Thyroid gland (tissue), 4 donors: ENCODE data around the gene YPEL3. TPM values are rescaled to one million over a fixed set of nuclear protein-coding genes. Genes with fewer than 3 reads are reported as not detected.
A peak's percentile ranks its signal among the peaks of the same experiment; 100 is the strongest.

Experiments used
- DNase-seq, 2 donors: peaks; one replicate each; pipeline ENCODE4 v3.0.0-alpha.2; 2019
- H3K27ac ChIP-seq, 3 donors: fragments of 200-600 bp; sonication (generic); 1 replicate in 2 of 3; 2 replicates in 1 of 3; pipeline ENCODE4 v1.5.1; 2016 to 2019; ENCODE audit warnings: mild to moderate bottlenecking in 1 of 3, moderate library complexity in 1 of 3
- H3K27me3 ChIP-seq: fragments of 200-600 bp; sonication (generic); one replicate; pipeline ENCODE4 v1.5.1; 2019
- H3K36me3 ChIP-seq, 2 donors: fragments of 200-600 bp; sonication (generic); one replicate each; pipeline ENCODE4 v1.5.1; 2016 to 2019
- H3K4me1 ChIP-seq, 2 donors: fragments of 200-600 bp; sonication (generic); one replicate each; pipeline ENCODE4 v1.5.1; 2017 to 2019
- H3K4me3 ChIP-seq, 3 donors: fragments of 200-600 bp; sonication (generic); replicated peaks in 1 of 3; 1 replicate in 2 of 3; 2 replicates in 1 of 3; pipeline ENCODE4 v1.5.1; 2016; ENCODE audit warnings: mild to moderate bottlenecking in 1 of 3
- H3K9me3 ChIP-seq: fragments of 200-600 bp; sonication (generic); one replicate; pipeline ENCODE4 v1.5.1; 2017
- CTCF ChIP-seq, 6 experiments: fragments of 200-600 bp in 3 of 6; fragments of 450-650 bp in 3 of 6; sonication (generic) in 3 of 6; IDR thresholded peaks; one replicate each; pipeline ENCODE4 v1.5.1; 2016 to 2019; ENCODE audit warnings: antibody characterized with exemption in 6 of 6, mild to moderate bottlenecking in 2 of 6, inconsistent platforms in 1 of 6, moderate library complexity in 1 of 6
- POLR2A ChIP-seq, 2 donors: fragments of 450-650 bp; IDR thresholded peaks; one replicate each; pipeline ENCODE4 v1.6.1; 2017; ENCODE audit warnings: antibody characterized with exemption in 2 of 2, mild to moderate bottlenecking in 2 of 2, moderate library complexity in 1 of 2
- WGBS, 2 donors: methylation state at CpG; one replicate each; pipeline ENCODE4 v1.1.5; 2017; 5-methylcytosine and 5-hydroxymethylcytosine counted together
- intact Hi-C: fragments of 100-400 bp; cut with DNase I; formaldehyde crosslinking; loops from one replicate; pipeline ENCODE4 v1.15.1; 2023
- total RNA-seq, 4 donors: library from RNA; depleted of rRNA; stranded (reverse); fragments of >200 nt; gene quantifications; one replicate each; pipeline ENCODE4 v1.2.3, GENCODE V29; 2016

Gene YPEL3
- total RNA-seq, 4 donors from 2014 or later, result 32.4 to 372 (median 68.0) TPM

GRCh38 chr16:30066761-30067583 lies 29.0 kb downstream of the YPEL3 start:
- Histone ChIP-seq H3K9me3 (no peaks in the 10 kb centered on the region), H3K36me3 (peaks cover 46 to 50% of the 10 kb centered on the region in 2 donors), H3K27ac (peak overlapping the region; percentile 78 to 99 (median 97)), H3K4me3 (peak overlapping the region; percentile 86 to 97 (median 95)), H3K27me3 (no peaks in the 10 kb centered on the region), H3K4me1 (peaks cover 24 to 38% of the 10 kb centered on the region in 2 donors)
- DNase-seq, result peak; percentile 21 to 37
- intact Hi-C loops, result no loop called here
- no peak for TF ChIP-seq POLR2A (IDR thresholded peaks at IDR 0.05)
- no peak for TF ChIP-seq CTCF (IDR thresholded peaks at IDR 0.05)
- 66 to 70% methylated on average over 17 to 21 of the region's 21 CpGs for WGBS, 2 donors

DNA sequence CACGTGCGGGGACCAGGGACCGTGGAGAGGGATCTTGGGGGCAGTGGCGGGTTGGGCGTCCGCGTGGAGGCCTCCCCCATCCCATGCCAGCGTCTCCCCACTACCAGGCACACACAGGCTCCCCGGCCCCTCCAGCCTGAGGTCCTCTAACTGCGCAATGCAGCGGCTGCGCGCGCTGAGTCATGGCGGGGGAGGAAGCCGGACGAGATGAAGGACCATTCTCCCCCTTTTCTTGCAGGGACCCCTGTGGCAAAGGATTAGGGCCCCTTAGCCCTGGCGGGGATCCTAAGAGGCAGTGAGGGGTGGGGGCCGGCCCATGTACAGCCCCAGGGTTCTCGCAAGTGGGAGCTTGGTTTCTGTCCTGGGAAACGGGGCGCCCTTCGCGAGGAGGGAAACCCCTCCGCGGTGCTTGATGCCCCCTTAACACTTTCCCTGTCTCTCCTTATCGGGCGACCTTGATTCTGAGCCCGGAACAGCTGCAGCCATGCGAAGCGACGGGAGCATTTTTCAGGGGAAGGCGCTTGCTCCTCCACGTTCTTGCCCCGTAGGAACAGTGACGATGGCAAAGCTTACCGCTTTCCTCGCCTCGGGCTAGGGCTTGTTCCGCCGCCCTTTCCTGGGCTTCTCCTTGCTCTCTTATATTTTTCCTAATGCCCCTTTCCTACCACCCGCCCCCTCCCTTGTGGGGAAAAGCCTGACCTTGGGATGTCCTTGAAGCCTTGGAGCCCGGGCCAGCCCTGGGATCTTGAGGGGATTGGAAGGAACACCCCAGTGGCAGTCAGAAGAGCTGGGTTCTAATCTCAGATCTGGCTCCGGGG lies 29.9 kb downstream of the YPEL3 start:
- intact Hi-C loops, result no loop called here
- 0 to 2% methylated on average over 18 to 19 of the region's 44 CpGs for WGBS, 2 donors
- H3K9me3 ChIP-seq, result no peaks in the 10 kb centered on the region
- peaks cover 38 to 42% of the 10 kb centered on the region in 2 donors for H3K36me3 ChIP-seq
- no peaks in the 10 kb centered on the region for H3K27me3 ChIP-seq
- peak in 1 of 2 donors; percentile 25 for DNase-seq
- H3K4me1 ChIP-seq, result peaks cover 24 to 40% of the 10 kb centered on the region in 2 donors
- H3K27ac ChIP-seq, result peak overlapping the region; percentile 78 to 99 (median 97)
- TF ChIP-seq POLR2A (IDR thresholded peaks at IDR 0.05), result no peak
- TF ChIP-seq CTCF (IDR thresholded peaks at IDR 0.05), result no peak
- peak overlapping the region; percentile 86 to 97 (median 95) for H3K4me3 ChIP-seq

DNA sequence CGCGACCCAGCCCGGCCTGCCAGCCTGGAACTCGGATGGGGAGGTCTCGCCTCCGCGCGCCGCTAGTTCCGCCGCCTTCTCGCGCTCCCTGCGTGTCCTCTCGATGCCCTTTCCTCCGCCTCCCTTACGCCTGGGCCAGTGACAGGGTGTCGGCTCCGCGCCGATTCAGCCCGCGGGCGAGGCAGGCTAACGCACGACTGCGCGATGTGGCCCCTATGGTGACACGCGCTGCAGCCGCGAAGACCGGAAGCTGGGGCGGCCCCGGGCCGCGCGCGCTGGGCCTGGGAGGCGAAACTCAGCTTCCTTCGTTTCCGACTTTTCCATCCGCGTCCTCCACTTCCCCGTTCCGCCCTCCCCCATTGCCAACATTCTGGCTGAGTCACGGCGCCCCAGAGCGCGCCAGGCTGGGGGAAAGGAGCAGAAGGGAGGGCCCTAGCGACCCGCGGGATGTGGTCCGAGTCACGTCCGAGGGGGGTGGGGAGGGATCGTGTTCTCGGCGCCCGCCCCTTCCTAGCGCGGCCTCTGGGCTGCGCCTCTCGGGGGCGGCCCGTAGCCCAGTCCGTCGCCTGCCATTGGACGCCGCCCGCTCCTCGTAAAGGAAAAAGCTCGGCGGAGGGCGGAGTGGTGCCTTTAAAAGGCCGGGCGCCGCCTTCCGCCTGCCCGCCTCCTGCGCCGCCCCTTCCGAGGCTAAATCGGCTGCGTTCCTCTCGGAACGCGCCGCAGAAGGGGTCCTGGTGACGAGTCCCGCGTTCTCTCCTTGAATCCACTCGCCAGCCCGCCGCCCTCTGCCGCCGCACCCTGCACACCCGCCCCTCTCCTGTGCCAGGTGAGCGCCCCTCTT lies 30.7 kb downstream of the YPEL3 start, which contains the start of gene ALDOA:
Gene ALDOA (plus strand): TSS at position 659 of the 841 bp plus-strand sequence. CDS start 1,138 bp downstream, outside the sequence.
- peak; percentile 82 to 98 for TF ChIP-seq POLR2A (IDR thresholded peaks at IDR 0.05)
- no peak for TF ChIP-seq CTCF (IDR thresholded peaks at IDR 0.05)

DNA sequence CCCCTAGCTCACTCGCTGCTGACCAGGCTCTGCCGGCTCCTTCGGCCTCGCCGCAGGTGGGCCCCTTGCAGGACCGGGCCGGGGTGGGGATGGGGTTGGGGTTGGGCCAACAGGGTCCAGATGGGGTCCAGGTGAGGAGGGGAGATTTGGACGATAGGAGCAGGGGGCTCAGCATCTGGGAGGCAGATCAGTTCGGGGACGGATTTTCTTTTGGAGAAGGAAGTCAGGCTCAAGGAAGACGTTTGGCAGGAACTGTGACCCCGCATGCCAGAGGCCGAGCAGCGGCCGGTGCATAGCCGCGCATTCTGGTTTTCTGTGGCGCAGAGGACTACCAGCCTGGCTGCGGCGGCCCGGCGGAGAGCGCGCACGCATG lies 31.3 kb downstream of the YPEL3 start:
- TF ChIP-seq POLR2A (IDR thresholded peaks at IDR 0.05) (no peak), CTCF (IDR thresholded peaks at IDR 0.05) (no peak)
- intact Hi-C loops, result no loop called here
- WGBS, 2 donors, result 0 to 3% methylated on average over 1 to 17 of the region's 25 CpGs
- peak overlapping the region; percentile 97 to 99 (median 98) for H3K27ac ChIP-seq
- H3K9me3 ChIP-seq, result no peaks in the 10 kb centered on the region
- peak overlapping the region; percentile 42 to 95 (median 69) for H3K4me3 ChIP-seq
- DNase-seq, result no peak
- peaks cover 24 to 28% of the 10 kb centered on the region in 2 donors for H3K36me3 ChIP-seq
- peaks cover 20 to 40% of the 10 kb centered on the region in 2 donors for H3K4me1 ChIP-seq
- H3K27me3 ChIP-seq, result no peaks in the 10 kb centered on the region

More for the DNA sequence above, 30.7 kb downstream of the YPEL3 start, which contains the start of gene ALDOA:
- no peaks in the 10 kb centered on the region for H3K27me3 ChIP-seq
- intact Hi-C loops, result no loop called here
- no peaks in the 10 kb centered on the region for H3K9me3 ChIP-seq
- DNase-seq, result peak; percentile 98
- H3K27ac ChIP-seq, result peak within 1 kb of the TSS; percentile 97 to 99 (median 98)
- H3K4me1 ChIP-seq, result peaks cover 24 to 46% of the 10 kb centered on the region in 2 donors
- H3K4me3 ChIP-seq, result peak within 1 kb of the TSS; percentile 86 to 97 (median 95)
- 0 to 1% methylated on average over 38 to 59 of the region's 99 CpGs for WGBS, 2 donors
- H3K36me3 ChIP-seq, result peaks cover 30 to 34% of the 10 kb centered on the region in 2 donors
